Ramos (cell line): Measurements from ENCODE around the gene METTL21A.

ENCODE experiments used
- in situ Hi-C: fragments of 300-500 bp; cut with MboI; formaldehyde crosslinking; loops from one replicate; pipeline ENCODE4 v1.14.3; 2022; ENCODE audit warnings: low sequenced_read_pairs; ENCODE audit not compliant: unreplicated experiment

The METTL21A gene

DNA sequence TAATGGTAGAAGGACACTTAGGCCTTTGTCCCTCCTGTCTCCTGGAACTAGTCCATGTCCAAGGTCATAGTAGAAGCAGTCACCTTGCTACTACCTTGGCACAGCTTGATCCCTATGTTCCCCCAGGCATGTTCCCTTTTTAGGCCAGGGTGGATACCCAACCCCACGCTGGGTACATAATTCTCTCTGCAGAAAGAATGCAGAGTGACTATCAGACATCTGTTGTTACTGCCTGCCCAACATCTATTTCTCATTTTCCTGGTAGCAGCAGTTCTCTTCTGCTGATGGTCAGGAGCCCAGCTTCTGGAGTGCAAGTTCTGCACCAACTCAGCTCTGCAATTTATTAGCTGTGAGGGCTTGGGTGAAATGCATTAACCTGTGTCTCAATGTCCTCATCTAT is 4.4 kb upstream of the METTL21A start:
- in situ Hi-C loops, result loop anchor here (10.0 kb wide), 2 partner anchors 95 to 625 kb away; partner anchors contain the start of gene IDH1

DNA sequence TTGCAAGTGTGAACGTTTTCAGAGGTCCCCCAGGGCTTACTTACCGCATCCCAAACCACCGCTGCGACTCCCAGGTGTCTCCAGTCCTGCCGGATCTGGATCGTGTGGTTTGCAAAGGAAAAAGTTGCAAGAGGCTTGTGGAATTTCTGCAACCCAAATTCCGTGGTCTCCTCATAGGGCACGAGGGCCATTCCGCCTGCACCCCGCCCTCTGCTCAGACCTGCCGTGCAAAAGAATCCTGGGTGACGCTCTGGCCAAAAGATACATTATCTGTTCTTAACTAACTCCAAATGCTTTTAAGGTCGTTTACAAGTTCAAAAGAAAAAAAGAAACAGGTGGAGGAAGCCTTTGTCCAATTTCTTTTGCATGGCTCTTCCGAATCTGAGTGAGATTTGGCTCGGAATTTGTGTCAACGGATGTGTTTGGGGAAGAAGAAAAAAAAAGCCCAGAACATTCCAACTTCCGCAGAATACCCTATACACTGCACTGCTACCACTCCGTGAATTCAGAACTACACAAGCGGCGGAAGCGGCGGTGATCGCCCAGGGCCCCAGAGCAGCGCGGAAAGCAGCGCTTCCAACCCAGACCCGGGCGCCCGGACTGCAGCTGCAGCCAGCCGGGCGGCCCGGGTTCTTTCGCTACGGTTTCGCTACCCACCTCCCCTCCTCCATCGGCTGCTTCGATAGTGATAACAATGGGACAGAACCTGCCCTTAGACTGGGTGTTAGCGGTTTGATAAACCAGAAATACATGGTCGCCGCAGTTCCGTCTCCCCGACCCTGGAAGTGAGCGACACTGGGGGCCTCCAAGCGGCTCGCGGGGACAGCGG is 795 bp downstream of the METTL21A start:
- in situ Hi-C loops, result loop anchor here (10.0 kb wide), 2 partner anchors 90 to 630 kb away; partner anchors contain the start of gene IDH1

GRCh38 chr2:207621501-207622039 is 3.6 kb downstream of the METTL21A start:
- in situ Hi-C loops, result loop anchor here (10.0 kb wide), 2 partner anchors 87 to 633 kb away; partner anchors contain the start of gene IDH1

DNA sequence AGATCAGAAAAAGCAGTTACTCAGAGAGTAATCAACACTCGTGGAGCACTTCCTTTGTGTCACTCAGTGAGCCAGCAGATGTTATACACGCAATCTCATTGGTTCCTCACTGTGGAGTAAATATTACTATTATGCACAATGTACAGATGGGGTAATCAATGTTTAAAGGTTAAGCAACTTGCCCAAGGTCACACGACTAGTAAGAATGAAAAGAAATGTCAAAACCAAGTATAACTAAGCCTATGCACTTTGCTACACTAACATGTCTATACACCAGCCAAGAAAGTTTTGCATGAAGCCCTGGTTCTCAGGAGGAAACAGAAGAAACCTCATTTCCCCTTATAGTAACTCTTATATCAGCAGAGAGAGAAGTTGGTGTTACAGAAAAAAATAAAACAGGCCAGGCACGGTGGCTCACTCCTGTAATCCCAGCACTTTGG is 5.4 kb downstream of the METTL21A start:
- in situ Hi-C loops, result loop anchor here (10.0 kb wide), 2 partner anchors 85 to 635 kb away; partner anchors contain the start of gene IDH1

DNA sequence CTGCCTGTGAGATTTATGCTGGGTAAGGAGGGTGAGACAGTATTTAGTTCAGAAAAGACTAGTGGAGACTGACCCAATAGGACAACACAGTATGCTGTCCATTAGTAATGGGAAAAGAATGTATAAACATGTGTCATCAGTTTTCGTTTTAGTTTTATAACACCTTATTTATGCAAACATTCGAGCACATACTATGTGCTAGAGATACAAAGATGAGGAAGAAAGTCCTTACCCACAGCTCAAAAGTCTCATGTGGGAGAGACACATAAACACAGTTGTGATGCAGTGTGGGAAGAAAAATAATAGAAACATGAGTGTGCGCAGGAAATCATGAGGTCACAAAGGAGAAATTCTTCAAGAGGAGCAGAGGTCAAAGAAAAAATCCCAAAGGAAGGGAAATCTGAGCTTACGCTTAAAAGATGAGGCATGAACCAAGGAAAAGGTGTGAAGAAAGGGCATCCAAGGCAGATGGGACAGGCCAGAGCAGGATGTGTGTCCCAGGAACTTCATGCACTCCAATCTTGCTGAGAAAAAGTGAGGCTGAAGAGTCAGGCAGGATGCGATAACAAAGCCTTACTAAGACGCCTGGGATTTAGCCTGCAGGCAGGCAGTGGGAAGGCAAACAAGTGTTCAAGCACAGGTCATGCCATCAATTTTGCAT is 8.1 kb downstream of the METTL21A start:
- in situ Hi-C loops, result no loop called here

DNA sequence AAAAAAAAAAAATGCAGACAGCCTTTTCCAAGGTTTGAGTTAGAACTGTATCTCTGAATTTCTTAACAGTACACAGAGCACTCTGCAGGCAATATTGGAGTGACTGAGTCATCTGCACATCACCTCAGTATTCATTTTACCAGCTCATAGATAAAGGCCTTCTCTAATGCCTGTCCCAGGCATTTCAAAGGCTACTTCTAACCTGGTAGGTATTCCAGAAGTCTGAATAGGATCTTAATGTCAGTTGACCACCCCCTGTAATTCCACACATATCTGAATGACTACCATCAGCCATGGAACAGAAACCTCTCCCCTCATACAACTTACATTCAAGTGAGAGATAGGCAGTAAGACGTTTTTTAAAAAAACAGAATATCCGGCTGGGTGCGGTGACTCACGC is 9.0 kb downstream of the METTL21A start:
- in situ Hi-C loops, result no loop called here

DNA sequence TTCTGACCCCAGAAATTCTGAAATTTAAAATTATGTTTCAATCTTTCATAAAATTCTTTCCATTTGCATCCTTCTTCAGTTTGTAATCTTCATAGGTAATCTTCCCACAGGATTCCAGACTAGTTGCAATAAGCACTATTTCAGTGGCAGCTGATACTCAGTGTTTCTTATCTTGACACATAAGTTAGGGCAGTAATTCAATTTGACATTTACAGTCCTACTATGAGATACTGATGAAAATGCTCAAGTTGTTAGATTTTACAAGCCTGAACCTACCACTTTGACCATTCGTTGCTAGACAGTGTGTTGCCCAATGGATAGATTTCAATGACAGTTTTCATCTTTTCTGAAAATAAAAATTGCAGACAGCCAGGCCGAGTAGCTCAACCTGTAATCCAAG is 10.4 kb downstream of the METTL21A start:
- in situ Hi-C loops, result no loop called here

GRCh38 chr2:207612714-207613113 is 12.5 kb downstream of the METTL21A start:
- in situ Hi-C loops, result no loop called here

DNA sequence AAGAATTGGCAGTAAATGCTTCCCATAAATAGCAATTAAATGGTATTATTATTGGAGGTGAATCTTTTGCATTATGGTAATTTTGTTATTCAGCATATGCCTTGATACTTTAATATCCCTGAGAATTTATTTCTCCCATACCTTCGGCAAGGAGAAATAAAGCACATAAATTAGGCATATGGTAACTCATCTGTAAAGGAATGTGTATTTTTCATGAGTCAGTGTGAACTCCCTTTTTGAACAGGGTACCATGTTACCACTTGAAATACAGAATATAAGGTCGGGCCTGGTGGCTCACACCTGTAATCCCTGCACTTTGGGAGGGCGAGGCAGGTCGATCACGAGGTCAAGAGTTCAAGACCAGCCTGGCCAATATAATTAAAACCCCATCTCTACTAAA is 18.4 kb downstream of the METTL21A start:
- in situ Hi-C loops, result no loop called here

- in situ Hi-C loops, result no loop called here
Observed at GRCh38 chr2:207606399-207606798, 18.8 kb downstream of the METTL21A start.

- in situ Hi-C loops, result no loop called here
Observed at GRCh38 chr2:207603486-207603885, 21.7 kb downstream of the METTL21A start.

DNA sequence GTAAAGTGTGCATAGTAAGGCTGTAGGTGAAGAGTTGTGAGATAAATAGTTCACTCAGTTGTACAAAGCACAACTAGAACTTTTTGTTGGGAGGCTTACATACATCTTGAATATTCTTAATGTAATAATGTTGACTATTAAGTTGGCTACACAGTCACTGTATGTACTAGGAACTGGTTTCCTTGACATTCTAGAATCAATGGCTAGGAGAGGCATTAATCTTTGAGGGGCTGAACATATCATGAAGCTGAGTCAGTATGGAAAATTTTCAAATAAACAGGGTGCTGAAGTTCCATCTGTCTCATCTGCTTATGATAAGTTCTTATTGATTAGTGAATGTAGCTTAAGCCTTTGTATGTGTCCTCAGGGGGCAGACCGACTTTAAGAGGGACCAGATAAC is 23.4 kb downstream of the METTL21A start:
- in situ Hi-C loops, result no loop called here

DNA sequence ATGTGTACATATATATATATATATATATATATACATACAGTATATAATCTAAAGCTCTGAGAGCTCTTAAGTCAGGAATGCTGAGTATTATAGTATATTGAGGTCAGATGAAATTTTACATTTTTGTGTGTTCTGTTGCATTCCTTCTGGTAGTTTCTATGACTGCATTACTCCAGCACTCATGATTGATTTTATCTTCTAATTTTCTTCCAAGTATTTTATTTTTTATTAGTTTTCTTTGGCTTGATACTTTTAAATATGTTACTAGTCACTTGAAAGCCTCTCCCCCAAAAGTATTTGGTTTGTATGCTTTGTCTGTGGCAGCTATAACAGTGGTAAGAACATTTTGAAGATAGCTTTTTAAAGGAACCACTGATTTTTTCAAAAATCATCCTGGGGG is 25.0 kb downstream of the METTL21A start:
- in situ Hi-C loops, result no loop called here

DNA sequence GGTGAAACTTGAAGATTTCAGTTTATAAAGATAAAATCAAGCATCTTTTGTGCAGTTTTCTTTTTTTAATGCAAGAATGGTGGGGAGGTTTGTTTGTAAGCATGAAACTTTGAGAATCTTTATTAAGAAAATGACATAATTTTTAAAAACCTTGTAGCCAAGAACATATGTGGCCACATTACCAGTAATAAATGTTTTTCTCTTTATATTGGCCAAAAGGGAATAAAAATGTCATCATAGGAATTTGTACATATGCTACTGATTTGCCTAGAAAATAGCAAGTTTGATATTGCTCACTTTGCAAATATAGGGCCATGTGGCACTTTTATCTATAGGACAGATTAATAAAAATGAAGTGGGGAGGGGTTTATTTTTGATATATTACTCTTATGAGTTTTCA is 25.6 kb downstream of the METTL21A start:
- in situ Hi-C loops, result no loop called here

DNA sequence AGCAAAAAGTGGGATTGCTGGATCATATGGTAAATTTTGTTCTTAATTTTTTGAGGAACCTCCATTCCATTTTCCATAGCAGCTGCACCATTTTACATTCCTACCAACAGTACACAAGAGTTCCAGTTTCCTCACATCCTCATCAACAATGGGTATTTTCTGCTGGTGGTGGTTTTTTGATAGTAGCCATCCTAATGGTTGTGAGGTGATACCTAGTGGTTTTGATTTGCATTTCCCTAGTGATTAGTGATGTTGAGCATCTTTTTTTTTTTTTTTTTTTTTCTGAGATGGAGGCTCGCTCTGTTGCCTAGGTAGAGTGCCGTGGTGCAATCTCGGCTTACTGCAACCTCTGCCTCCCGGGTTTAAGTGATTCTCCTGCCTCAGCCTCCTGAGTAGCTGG is 30.5 kb downstream of the METTL21A start:
- in situ Hi-C loops, result no loop called here

DNA sequence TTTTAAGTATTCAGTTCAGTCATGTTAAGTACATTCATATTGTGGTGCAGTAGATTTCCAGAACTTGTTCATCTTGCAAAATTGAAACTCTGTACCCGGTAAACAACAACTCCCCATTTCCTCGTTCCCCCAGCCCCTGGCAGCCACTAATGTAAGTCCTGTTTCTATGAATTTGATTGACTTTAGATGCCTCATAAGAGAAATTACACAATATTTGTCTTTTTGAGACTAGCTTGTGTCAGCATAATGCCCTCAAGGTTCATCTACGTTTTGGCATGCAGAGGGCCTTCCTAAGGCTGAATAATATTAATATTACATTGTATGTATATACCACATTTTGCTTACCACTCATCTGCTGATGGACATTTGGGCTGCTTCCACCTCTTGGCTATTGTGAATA is 30.9 kb downstream of the METTL21A start:
- in situ Hi-C loops, result no loop called here

DNA sequence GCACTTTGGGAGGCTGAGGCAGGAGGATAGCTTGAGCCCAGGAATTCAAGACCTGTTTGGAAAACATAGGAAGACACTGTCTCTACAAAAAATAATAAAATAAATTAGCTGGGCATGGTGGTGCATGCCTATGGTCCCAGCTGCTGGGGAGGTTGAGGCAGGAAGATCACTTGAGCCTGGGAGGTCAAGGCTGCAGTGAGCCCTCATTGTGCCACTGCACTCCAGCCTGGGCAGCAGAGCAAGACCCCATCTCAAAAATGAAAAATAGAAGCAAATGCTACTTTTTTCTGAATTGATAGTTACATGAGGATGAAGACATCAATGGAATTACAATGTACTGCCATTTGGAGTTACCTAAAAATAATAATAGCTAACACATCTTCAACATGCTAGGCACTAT is 31.9 kb downstream of the METTL21A start:
- in situ Hi-C loops, result no loop called here

DNA sequence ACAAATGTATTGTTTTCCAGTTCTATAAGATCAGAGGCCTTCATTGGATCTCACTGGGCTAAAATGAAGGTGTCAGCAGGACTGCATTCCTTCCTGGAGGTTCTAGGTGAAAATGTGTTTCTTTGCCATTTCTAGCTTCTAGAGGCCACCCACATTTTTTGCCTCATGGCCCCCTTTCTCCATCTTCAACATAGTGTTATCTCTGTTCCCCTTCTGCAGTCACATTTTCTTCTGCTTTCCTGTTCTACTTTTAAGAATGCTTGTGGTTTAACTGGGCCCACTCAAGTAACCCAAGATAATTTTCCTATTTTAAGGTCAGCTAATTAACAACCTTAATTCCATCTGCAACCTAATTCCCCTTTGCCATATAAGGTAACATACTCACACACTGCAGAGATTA is 36.1 kb downstream of the METTL21A start:
- in situ Hi-C loops, result no loop called here

- in situ Hi-C loops, result no loop called here
Observed at GRCh38 chr2:207587305-207587704, 37.9 kb downstream of the METTL21A start.

DNA sequence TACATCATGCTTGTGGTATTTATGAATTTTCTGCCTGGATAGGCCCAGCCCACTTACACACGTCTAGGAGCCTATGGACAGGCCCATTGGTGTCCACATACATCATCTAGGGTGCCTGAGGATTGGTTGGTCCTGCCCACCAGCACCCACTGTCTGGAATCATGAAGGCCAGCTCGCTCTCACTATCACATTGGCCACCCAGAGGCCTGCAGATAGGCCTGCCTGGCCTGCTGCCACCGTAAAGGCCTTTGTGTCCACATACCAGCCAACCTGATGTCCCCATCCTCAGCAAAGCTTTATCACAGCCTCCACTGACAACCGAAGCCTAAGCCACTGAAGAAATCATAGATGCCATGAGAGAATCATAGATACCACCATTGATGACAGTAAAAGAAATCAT is 40.2 kb downstream of the METTL21A start:
- in situ Hi-C loops, result no loop called here

DNA sequence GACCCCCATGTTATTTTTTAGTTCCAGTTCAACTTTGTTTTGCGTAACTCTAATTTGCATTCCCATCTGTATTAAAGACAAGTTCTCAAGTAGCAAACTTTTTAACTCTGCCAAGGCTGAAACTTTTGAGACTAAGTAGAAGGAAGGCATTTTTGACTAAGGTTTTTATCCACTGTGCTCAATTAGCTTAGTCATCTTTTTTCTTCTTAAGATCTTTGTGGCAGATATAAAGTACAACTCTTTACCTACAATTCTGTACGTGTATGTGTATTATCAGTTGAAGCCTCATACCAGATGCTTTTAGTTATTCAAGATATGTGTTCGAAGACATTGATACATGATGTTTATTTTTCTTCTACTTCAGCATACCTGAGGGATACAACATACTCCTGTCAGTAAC is 53.8 kb downstream of the METTL21A start:
- in situ Hi-C loops, result no loop called here
